Mesenchymal stem cell (in vitro differentiated cells and primary cell): Measurements from ENCODE around the gene ZNF556.

Experiments used
- DNase-seq: peaks from one replicate; pipeline ENCODE4 v3.0.0-alpha.2; 2013
- H2AFZ ChIP-seq: one replicate; pipeline ENCODE4 v1.6.1; 2013; ENCODE audit warnings: low read depth, mild to moderate bottlenecking, control low read depth, inconsistent platforms, low read length, moderate library complexity
- H2AK5ac ChIP-seq: 2 replicates; pipeline ENCODE4 v1.6.1; 2013; ENCODE audit warnings: low read length, moderate library complexity, mild to moderate bottlenecking, inconsistent platforms; ENCODE audit not compliant: severe bottlenecking
- H2BK120ac ChIP-seq: one replicate; pipeline ENCODE4 v1.6.1; 2013; ENCODE audit warnings: low read depth, mild to moderate bottlenecking, inconsistent platforms, low read length, moderate library complexity
- H2BK12ac ChIP-seq, 2 experiments: one replicate each; pipeline ENCODE4 v1.6.1; 2013; ENCODE audit warnings: inconsistent platforms in 2 of 2, low read length in 2 of 2, mild to moderate bottlenecking in 2 of 2, moderate library complexity in 2 of 2, control low read depth in 1 of 2
- H2BK15ac ChIP-seq: one replicate; pipeline ENCODE4 v1.6.1; 2013; ENCODE audit warnings: mild to moderate bottlenecking, low read depth, inconsistent platforms; ENCODE audit not compliant: poor library complexity, severe bottlenecking
- H2BK5ac ChIP-seq: 2 replicates; pipeline ENCODE4 v1.6.1; 2013; ENCODE audit warnings: low read depth, mild to moderate bottlenecking, low read length, control low read depth, inconsistent platforms; ENCODE audit not compliant: poor library complexity, severe bottlenecking
- H3K14ac ChIP-seq, 2 experiments: one replicate each; pipeline ENCODE4 v1.6.1; 2013; ENCODE audit warnings: inconsistent platforms in 2 of 2, low read length in 2 of 2, control low read depth in 1 of 2, mild to moderate bottlenecking in 1 of 2, moderate library complexity in 1 of 2
- H3K18ac ChIP-seq, 2 experiments: one replicate each; pipeline ENCODE4 v1.6.1; 2013; ENCODE audit warnings: inconsistent platforms in 2 of 2, low read length in 2 of 2, control low read depth in 1 of 2, low read depth in 1 of 2, mild to moderate bottlenecking in 1 of 2
- H3K23ac ChIP-seq, 2 experiments: one replicate each; pipeline ENCODE4 v1.6.1; 2013; ENCODE audit warnings: inconsistent platforms in 2 of 2, low read length in 2 of 2, mild to moderate bottlenecking in 2 of 2, moderate library complexity in 2 of 2, control low read depth in 1 of 2
- H3K27ac ChIP-seq: 2 replicates; pipeline ENCODE4 v1.5.1; 2013; ENCODE audit warnings: mild to moderate bottlenecking, moderate library complexity, low read length, control low read depth, inconsistent platforms; ENCODE audit not compliant: poor library complexity, severe bottlenecking
- H3K27me3 ChIP-seq, 2 experiments: 2 replicates each; pipeline versions ENCODE4 v1.6.1 to v1.7.0; 2013; ENCODE audit warnings: low read length in 2 of 2, mild to moderate bottlenecking in 2 of 2, moderate library complexity in 2 of 2, control low read depth in 1 of 2, inconsistent platforms in 1 of 2; ENCODE audit not compliant: control insufficient read depth in 1 of 2, insufficient read depth in 1 of 2
- H3K36me3 ChIP-seq, 2 experiments: 2 replicates each; pipeline versions ENCODE4 v1.6.1 to v1.7.0; 2013; ENCODE audit warnings: low read length in 2 of 2, control low read depth in 1 of 2, inconsistent platforms in 1 of 2, low read depth in 1 of 2, mild to moderate bottlenecking in 1 of 2; ENCODE audit not compliant: insufficient read depth in 2 of 2, control insufficient read depth in 1 of 2
- H3K4ac ChIP-seq, 2 experiments: one replicate each; pipeline ENCODE4 v1.6.1; 2013; ENCODE audit warnings: inconsistent platforms in 2 of 2, low read length in 2 of 2, mild to moderate bottlenecking in 2 of 2, moderate library complexity in 2 of 2, control low read depth in 1 of 2, low read depth in 1 of 2
- H3K4me1 ChIP-seq: 2 replicates; pipeline ENCODE4 v1.6.1; 2013; ENCODE audit warnings: low read depth, low read length, control low read depth; ENCODE audit not compliant: control insufficient read depth, insufficient read depth
- H3K4me2 ChIP-seq: 2 replicates; pipeline ENCODE4 v1.6.1; 2013; ENCODE audit warnings: low read length, mild to moderate bottlenecking, inconsistent platforms; ENCODE audit not compliant: poor library complexity, severe bottlenecking
- H3K4me3 ChIP-seq, 2 experiments: 2 replicates each; pipeline versions ENCODE4 v1.5.1 to v1.7.0; 2013; ENCODE audit warnings: low read length in 2 of 2, mild to moderate bottlenecking in 2 of 2, control low read depth in 1 of 2, low read depth in 1 of 2; ENCODE audit not compliant: insufficient read depth in 1 of 2
- H3K79me1 ChIP-seq: replicated peaks from 2 replicates; pipeline ENCODE4 v1.6.1; 2013; ENCODE audit warnings: mild to moderate bottlenecking, control low read depth, low read length, inconsistent platforms; ENCODE audit not compliant: poor library complexity, severe bottlenecking
- H3K9ac ChIP-seq: 2 replicates; pipeline ENCODE4 v1.7.0; 2013; ENCODE audit warnings: mild to moderate bottlenecking, low read length, moderate library complexity
- H3K9me3 ChIP-seq: 2 replicates; pipeline ENCODE4 v1.7.0; 2013; ENCODE audit warnings: mild to moderate bottlenecking, low read length; ENCODE audit not compliant: control insufficient read depth
- H4K8ac ChIP-seq: one replicate; pipeline ENCODE4 v1.6.1; 2013; ENCODE audit warnings: inconsistent platforms, mild to moderate bottlenecking, low read length, moderate library complexity
- H4K91ac ChIP-seq: one replicate; pipeline ENCODE4 v1.6.1; 2013; ENCODE audit warnings: mild to moderate bottlenecking, low read length, inconsistent platforms
- WGBS: methylation state at CpG from one replicate; pipeline ENCODE4 v1.1.7; 2013; ENCODE audit warnings: mixed read lengths; 5-methylcytosine and 5-hydroxymethylcytosine counted together

Gene ZNF556

DNA sequence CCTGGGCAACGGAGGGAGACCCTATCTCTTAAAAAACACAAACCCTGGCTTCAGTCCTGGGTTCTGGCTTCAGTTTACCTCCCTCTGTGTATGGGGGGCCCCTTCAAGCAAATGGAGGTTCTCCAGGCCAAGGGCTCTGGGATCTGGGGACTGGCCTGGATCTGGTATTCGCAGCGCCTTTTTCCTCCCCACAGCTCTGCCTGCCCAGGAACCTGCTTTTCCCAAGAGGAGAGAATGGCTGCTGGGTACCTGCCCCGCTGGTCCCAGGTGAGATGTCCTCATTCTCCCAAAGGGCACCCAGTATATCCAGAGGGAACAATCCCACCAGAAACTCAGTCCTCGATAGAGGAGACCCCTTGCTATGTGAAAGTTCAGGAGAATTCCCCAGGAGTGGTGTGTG lies 44.3 kb upstream of the ZNF556 start:
- Histone ChIP-seq H3K23ac (no peak overlapping the region), H3K4ac (no peak overlapping the region)

DNA sequence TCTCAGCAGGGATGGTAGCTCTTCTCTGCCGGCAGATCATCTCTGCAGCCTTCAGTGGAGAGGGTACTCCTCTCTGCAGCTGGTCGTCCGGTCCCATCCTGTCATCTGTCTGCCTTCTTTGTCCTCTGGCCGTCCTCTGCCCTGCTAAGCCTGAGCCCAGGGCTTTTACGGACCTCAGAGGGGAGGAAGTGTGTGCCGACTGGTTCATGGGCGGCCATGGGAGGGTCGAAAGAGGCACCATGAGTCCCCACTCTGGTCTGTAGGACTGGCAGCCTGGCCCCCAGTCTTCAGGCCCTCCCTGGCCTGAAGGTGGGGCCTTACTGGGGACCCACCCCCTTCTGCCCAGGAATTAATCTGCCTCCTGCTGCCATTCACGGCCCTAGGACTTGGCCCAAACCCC lies 43.5 kb upstream of the ZNF556 start:
- Histone ChIP-seq H2BK12ac (no peak overlapping the region), H3K79me1 (peaks cover 18% of the 10 kb centered on the region), H2AK5ac (no peak overlapping the region), H2AFZ (no peak overlapping the region), H3K9me3 (peaks cover 23% of the 10 kb centered on the region), H3K18ac (no peak overlapping the region), H3K4me3 (no peak overlapping the region), H3K9ac (no peak overlapping the region), H3K27me3 (no peaks in the 10 kb centered on the region), H3K23ac (no peak overlapping the region), H2BK120ac (no peak overlapping the region), H4K91ac (no peak overlapping the region), H3K4ac (no peak overlapping the region), H2BK15ac (no peak overlapping the region), H3K27ac (no peak overlapping the region), H3K14ac (no peak overlapping the region), H3K4me2 (no peak overlapping the region), H4K8ac (no peak overlapping the region), H2BK5ac (no peak overlapping the region), H3K4me1 (peaks cover 13% of the 10 kb centered on the region), H3K36me3 (peaks cover 37 to 49% of the 10 kb centered on the region in 2 experiments)
- WGBS = 80% methylated on average over 9 of the region's 9 CpGs
- DNase-seq = no peak

More for the DNA sequence above, 44.3 kb upstream of the ZNF556 start:
- Histone ChIP-seq H2BK15ac (no peak overlapping the region), H3K27ac (no peak overlapping the region), H2BK120ac (no peak overlapping the region), H3K36me3 (peaks cover 32 to 41% of the 10 kb centered on the region in 2 experiments), H3K4me3 (no peak overlapping the region), H3K18ac (no peak overlapping the region), H2BK12ac (no peak overlapping the region), H3K4me1 (peaks cover 13% of the 10 kb centered on the region), H4K8ac (no peak overlapping the region), H3K9me3 (peaks cover 15% of the 10 kb centered on the region), H4K91ac (no peak overlapping the region), H2AK5ac (no peak overlapping the region), H3K14ac (no peak overlapping the region), H2AFZ (no peak overlapping the region), H3K9ac (no peak overlapping the region), H3K4me2 (no peak overlapping the region), H3K27me3 (no peaks in the 10 kb centered on the region), H2BK5ac (no peak overlapping the region), H3K79me1 (peaks cover 18% of the 10 kb centered on the region)
- DNase-seq = no peak
- WGBS = 97% methylated on average over 4 of the region's 5 CpGs

DNA sequence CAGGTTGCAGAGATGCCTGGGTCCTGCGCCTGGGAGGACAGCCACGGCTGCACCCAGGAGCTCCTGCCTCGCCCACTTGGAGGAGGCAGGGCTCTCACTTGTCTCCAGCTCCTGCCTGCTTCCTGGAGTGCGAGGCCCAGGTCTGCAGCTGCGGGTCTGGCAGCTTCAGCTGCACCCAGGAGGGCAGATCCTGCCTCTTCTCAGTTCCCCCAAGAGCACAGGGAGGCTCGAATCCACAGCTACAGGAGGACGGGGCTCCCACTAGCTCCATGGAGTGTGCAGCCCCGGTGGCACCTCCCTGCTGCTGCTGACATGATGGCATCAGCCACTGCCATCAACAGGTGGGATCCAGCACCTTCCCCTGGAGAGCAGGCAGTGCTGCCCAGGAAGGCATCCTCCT lies 43.0 kb upstream of the ZNF556 start:
- no peaks in the 10 kb centered on the region for H3K27me3 ChIP-seq
- peaks cover 24% of the 10 kb centered on the region for H3K9me3 ChIP-seq
- H3K4me2 ChIP-seq = no peak overlapping the region
- no peak overlapping the region for H3K9ac ChIP-seq
- no peak overlapping the region for H3K23ac ChIP-seq
- H2BK12ac ChIP-seq = no peak overlapping the region
- no peak overlapping the region for H2AFZ ChIP-seq
- H3K79me1 ChIP-seq = peaks cover 18% of the 10 kb centered on the region
- peaks cover 40 to 50% of the 10 kb centered on the region in 2 experiments for H3K36me3 ChIP-seq
- WGBS = 88% methylated on average over 8 of the region's 8 CpGs
- H2BK15ac ChIP-seq = no peak overlapping the region
- H2BK120ac ChIP-seq = no peak overlapping the region
- H2BK5ac ChIP-seq = no peak overlapping the region
- H2AK5ac ChIP-seq = no peak overlapping the region
- no peak overlapping the region for H4K91ac ChIP-seq
- H3K14ac ChIP-seq = no peak overlapping the region
- no peak overlapping the region for H3K18ac ChIP-seq
- no peak overlapping the region for H3K4me3 ChIP-seq
- H3K4ac ChIP-seq = no peak overlapping the region
- H3K4me1 ChIP-seq = peaks cover 12% of the 10 kb centered on the region
- no peak for DNase-seq
- no peak overlapping the region for H3K27ac ChIP-seq
- H4K8ac ChIP-seq = no peak overlapping the region

DNA sequence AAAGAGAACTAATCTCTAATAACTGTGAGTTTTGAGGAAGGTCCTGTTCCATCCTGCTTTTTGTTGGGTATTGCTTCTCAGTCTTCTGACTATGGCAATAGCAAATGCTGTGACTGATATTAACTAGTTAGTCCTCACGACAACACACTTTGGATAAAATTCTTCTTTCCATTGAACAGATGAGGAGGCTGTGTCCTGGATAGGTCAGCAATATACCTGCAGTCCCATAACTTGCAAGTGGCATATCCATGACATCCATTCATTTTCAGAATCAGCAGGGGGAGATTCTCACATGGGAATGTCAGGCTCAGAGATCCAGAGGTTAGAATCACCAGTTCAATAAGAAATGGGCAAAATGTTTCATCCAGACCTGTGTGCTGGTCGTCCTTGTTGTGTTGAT lies 40.1 kb upstream of the ZNF556 start:
- no peaks in the 10 kb centered on the region for H3K27me3 ChIP-seq
- no peak overlapping the region for H4K91ac ChIP-seq
- H3K4me1 ChIP-seq = no peaks in the 10 kb centered on the region
- H3K36me3 ChIP-seq = peaks cover 40 to 47% of the 10 kb centered on the region in 2 experiments
- no peak overlapping the region for H3K9ac ChIP-seq
- no peak for DNase-seq
- 94% methylated on average over 2 of the region's 2 CpGs for WGBS
- no peak overlapping the region for H2AK5ac ChIP-seq
- H3K4me2 ChIP-seq = no peak overlapping the region
- no peak overlapping the region for H3K14ac ChIP-seq
- peaks cover 41% of the 10 kb centered on the region for H3K9me3 ChIP-seq
- H3K27ac ChIP-seq = no peak overlapping the region
- no peak overlapping the region for H2BK120ac ChIP-seq
- no peak overlapping the region for H3K4ac ChIP-seq
- H2BK15ac ChIP-seq = no peak overlapping the region
- no peak overlapping the region for H2BK5ac ChIP-seq
- H4K8ac ChIP-seq = no peak overlapping the region
- peaks cover 5% of the 10 kb centered on the region for H3K79me1 ChIP-seq
- no peak overlapping the region for H3K4me3 ChIP-seq
- H3K23ac ChIP-seq = no peak overlapping the region
- no peak overlapping the region for H2BK12ac ChIP-seq
- no peak overlapping the region for H3K18ac ChIP-seq
- H2AFZ ChIP-seq = no peak overlapping the region
